ENCODE measurements around the gene HSF4. TPM values are rescaled to one million over a fixed set of nuclear protein-coding genes. Genes with fewer than 3 reads are reported as not detected.

Gene HSF4
- total RNA-seq, 4 donors from 2014 or later: 3.7 to 59.5 (median 19.6) TPM

DNA sequence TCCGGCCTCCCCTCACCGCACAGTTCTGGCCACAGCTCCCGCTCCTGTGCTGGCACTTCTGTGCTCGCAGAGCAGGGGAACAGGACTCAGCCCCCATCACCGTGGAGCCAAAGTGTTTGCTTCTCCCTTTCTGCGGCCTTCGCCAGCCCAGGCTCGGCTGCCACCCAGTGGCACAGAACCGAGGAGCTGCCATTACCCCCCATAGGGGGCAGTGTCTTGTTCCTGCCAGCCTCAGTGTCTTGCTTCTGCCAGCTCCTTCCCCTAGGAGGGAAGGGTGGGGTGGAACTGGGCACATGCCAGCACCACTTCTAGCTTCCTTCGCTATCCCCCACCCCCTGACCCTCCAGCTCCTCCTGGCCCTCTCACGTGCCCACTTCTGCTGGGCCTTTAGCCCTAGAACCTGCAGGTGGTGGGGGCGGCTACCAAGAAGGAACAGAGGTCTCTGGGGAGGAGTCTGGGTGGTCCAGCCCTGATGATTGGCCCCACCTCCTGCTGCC lies 33.7 kb downstream of the HSF4 start:
- intact Hi-C loops (cut with DNase I): no loop called here
- Histone ChIP-seq H3K4me3 (peak overlapping the region in 3 of 4 donors; percentile 58 to 70 (median 64)), H3K27ac (peak overlapping the region; percentile 82 to 93 (median 86)), H3K36me3 (peaks cover 57 to 84% (median 61%) of the 10 kb centered on the region in 3 donors), H3K4me1 (peaks cover 18 to 66% (median 25%) of the 10 kb centered on the region in 3 donors), H3K9me3 (no peaks in the 10 kb centered on the region), H3K27me3 (no peaks in the 10 kb centered on the region)
- WGBS, 2 donors: 39 to 46% methylated on average over 6 to 9 of the region's 12 CpGs
- no peak for DNase-seq
- TF ChIP-seq, protein P1, sequence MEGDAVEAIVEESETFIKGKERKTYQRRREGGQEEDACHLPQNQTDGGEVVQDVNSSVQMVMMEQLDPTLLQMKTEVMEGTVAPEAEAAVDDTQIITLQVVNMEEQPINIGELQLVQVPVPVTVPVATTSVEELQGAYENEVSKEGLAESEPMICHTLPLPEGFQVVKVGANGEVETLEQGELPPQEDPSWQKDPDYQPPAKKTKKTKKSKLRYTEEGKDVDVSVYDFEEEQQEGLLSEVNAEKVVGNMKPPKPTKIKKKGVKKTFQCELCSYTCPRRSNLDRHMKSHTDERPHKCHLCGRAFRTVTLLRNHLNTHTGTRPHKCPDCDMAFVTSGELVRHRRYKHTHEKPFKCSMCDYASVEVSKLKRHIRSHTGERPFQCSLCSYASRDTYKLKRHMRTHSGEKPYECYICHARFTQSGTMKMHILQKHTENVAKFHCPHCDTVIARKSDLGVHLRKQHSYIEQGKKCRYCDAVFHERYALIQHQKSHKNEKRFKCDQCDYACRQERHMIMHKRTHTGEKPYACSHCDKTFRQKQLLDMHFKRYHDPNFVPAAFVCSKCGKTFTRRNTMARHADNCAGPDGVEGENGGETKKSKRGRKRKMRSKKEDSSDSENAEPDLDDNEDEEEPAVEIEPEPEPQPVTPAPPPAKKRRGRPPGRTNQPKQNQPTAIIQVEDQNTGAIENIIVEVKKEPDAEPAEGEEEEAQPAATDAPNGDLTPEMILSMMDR (IDR thresholded peaks at IDR 0.05): peak; percentile 36 to 90 (median 72)
- TF ChIP-seq POLR2A (IDR thresholded peaks at IDR 0.05): no peak

GRCh38 chr16:67199011-67199807 lies 34.7 kb downstream of the HSF4 start, which contains the start of gene ELMO3:
TSS of gene ELMO3 (plus strand) at chr16:67199131. CDS start at chr16:67199327, 196 bp downstream.
- H3K9me3 ChIP-seq: no peaks in the 10 kb centered on the region
- no peaks in the 10 kb centered on the region for H3K27me3 ChIP-seq
- TF ChIP-seq, protein P1 (IDR thresholded peaks at IDR 0.05): peak; percentile 18 to 69 (median 48)
- peak in 2 of 4 donors; percentile 38 to 54 for TF ChIP-seq POLR2A (IDR thresholded peaks at IDR 0.05)
- DNase-seq: no peak
- 34 to 52% methylated on average over 3 to 15 of the region's 61 CpGs for WGBS, 2 donors
- H3K4me3 ChIP-seq: peak within 1 kb of the TSS; percentile 58 to 70 (median 63)
- peaks cover 11 to 56% (median 15%) of the 10 kb centered on the region in 3 donors for H3K4me1 ChIP-seq
- intact Hi-C loops (cut with DNase I): no loop called here
- peaks cover 61 to 84% (median 67%) of the 10 kb centered on the region in 3 donors for H3K36me3 ChIP-seq
- peak within 1 kb of the TSS; percentile 82 to 93 (median 86) for H3K27ac ChIP-seq

GRCh38 chr16:67199808-67200198 lies 35.3 kb downstream of the HSF4 start:
- 18 to 27% methylated on average over 9 to 15 of the region's 22 CpGs for WGBS, 2 donors
- H3K27ac ChIP-seq: peak overlapping the region; percentile 82 to 93 (median 86)
- no peak for DNase-seq

GRCh38 chr16:67200491-67200890 lies 35.9 kb downstream of the HSF4 start:
- peak overlapping the region in 1 of 4 donors; percentile 70 for H3K4me3 ChIP-seq
- no peak for DNase-seq
- peaks cover 52 to 83% (median 56%) of the 10 kb centered on the region in 3 donors for H3K36me3 ChIP-seq
- H3K4me1 ChIP-seq: peaks cover 11 to 47% (median 15%) of the 10 kb centered on the region in 3 donors
- no peaks in the 10 kb centered on the region for H3K27me3 ChIP-seq
- no CpG with 5 or more reads among the region's 8 CpGs for WGBS, 2 donors
- H3K9me3 ChIP-seq: no peaks in the 10 kb centered on the region
- TF ChIP-seq, protein P1 (IDR thresholded peaks at IDR 0.05): no peak
- no peak for TF ChIP-seq POLR2A (IDR thresholded peaks at IDR 0.05)
- no peak overlapping the region for H3K27ac ChIP-seq
- intact Hi-C loops (cut with DNase I): no loop called here

More at GRCh38 chr16:67199808-67200198, 35.3 kb downstream of the HSF4 start:
- Histone ChIP-seq H3K4me1 (peaks cover 11 to 51% (median 15%) of the 10 kb centered on the region in 3 donors), H3K4me3 (peak overlapping the region; percentile 58 to 70 (median 63)), H3K36me3 (peaks cover 57 to 84% (median 63%) of the 10 kb centered on the region in 3 donors), H3K9me3 (no peaks in the 10 kb centered on the region), H3K27me3 (no peaks in the 10 kb centered on the region)
- intact Hi-C loops (cut with DNase I): no loop called here
- TF ChIP-seq, protein P1 (IDR thresholded peaks at IDR 0.05): peak in 2 of 6 experiments; percentile 2 to 5
- no peak for TF ChIP-seq POLR2A (IDR thresholded peaks at IDR 0.05)

Data from esophagus squamous epithelium (tissue), 5 donors.